Activated naive CD8-positive, alpha-beta T cell treated with anti-CD3 and anti-CD28 coated beads, Interleukin-2, amount 50 U/mL, for 16 hours (primary cell): ENCODE measurements around the gene C16orf74.

Source experiments
- DNase-seq: peaks from one replicate; pipeline ENCODE4 v3.0.0-alpha.2; 2020; ENCODE audit warnings: low read depth, low spot score

C16orf74 gene

GRCh38 chr16:85696781-85697180 is 54.1 kb downstream of the C16orf74 start:
- no peak for DNase-seq

DNA sequence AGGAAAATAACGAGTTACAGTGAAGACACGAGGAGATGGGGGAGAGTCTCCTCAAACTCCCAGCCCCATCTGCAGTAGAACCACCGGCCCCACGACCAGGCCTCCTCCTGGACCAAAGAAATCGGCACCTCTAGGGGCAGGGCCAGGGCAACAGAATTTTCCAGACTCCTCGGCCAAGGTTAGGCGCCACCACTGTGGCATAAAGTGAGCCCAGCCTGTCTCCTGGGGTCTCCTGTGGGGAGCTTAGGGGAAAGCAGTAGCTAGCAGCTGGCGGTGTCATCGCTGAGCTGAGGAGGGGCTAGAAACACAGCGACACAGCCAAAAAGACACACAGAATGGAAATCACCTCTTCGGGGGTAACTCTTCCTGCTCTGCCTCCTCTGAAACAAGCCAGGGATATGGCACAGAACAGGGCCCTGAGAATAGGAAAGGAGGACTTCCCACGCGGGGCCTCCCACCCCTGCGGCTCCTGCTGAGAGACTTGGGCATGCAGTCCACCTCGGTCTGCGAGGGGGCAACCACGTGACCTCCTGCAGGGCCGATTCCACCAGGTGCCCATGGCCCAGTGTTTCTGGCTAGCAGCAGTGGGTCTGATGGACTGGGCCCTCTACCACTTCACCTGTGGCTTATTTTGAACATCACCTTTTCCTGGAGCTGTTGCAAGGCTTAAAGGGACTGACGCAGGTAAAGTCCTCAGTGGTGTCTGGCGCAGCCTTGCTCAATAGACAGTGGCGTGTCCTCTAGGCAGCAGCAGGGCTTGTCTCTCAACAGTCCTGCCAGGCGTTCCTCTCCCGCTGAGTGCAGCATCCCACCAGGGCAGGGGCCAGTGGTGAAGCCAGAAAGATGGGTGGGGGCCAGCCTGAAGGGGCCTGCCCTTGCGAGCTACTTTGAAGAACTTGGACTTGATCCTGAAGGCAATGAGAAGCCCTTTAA is 55.4 kb downstream of the C16orf74 start:
- DNase-seq: no peak

DNA sequence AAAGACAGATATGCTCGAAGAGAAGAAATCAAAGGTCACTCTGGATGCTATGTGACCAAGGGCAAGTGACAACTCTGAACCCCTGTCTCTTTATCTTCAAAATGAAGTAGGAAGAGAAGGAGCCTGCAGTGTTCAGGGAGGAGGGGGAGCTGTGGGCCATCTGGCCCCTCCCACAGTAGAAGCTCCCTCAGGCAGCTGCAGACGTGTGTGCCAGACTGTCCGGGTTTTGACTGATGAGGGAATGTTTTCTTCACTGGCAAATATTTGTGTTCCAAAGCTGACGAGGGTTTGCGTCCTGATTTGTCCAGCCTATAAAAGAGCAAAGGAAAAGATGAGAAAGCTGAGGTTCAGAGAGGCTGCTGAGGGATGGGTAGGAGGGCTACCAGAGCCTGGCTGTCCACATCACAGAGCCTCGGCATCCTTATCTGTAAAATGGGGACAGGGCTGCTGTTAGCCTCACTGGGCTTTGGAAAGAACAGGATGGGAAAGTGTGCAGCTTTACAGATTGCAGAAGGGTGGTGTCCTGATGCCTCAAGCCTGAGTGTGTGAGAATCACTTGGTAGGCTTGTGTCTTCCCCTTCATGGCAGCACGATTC is 60.3 kb downstream of the C16orf74 start:
- DNase-seq: no peak

DNA sequence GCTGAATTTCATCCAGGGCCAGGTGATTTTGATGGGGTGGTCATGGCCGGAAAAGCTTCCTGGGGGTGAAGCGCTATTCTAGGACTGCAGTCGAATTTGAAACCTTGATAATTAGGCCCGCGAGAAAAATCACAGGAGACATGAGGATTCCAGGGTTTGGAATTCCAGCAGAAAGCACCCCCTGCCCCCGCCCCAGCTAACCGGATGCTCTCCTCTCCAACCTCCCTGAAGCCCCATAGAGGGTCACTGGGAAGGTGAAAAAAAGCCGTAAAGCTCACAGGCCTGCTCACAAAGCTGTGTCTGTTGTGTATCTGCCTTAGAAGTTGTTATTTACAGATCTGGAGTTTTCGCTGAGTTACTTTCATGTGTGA is 61.0 kb downstream of the C16orf74 start:
- DNase-seq: no peak

- DNase-seq: no peak
These were observed 61.5 kb downstream of the C16orf74 start for GRCh38 chr16:85689285-85689949.

DNA sequence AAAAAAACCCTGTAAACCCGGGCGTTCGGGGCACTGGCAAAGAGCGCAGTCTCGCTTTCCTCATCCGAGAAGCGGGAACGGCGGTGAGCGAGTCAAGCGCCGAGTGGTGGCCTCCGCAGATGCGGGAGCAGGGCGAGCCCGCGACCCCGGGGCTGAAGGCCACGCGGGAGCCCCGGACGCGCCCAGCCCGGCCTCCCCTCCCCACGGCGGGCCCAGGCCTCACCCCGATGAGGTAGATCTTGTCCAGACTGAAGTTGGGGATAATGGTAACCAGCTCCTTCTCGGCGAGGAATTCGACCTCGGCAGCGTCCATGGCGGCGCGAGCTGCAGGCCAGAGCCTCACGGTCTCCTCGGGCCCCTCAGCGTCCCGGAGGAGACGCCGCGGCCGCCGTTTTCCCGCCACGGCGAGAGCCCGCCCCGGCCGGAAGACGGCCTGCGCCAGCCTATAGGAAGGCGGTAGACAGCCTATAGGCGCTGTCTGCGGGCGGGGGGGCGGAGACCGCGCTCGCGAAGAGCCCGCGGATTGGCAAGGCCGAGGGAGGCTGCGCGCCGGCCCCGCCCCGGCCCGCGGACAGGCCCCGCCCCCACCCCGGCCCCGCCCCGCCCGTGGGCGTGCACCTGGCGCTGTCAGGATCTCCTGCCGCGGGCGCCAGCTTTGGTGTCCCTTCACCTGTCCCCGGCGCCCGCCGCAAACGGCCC is 62.2 kb downstream of the C16orf74 start, which contains the start of gene GINS2:
TSS of gene GINS2 (minus strand) at position 369 of the 699 bp plus-strand sequence. CDS start at position 313, 56 bp downstream.
- DNase-seq: peak; percentile 81

DNA sequence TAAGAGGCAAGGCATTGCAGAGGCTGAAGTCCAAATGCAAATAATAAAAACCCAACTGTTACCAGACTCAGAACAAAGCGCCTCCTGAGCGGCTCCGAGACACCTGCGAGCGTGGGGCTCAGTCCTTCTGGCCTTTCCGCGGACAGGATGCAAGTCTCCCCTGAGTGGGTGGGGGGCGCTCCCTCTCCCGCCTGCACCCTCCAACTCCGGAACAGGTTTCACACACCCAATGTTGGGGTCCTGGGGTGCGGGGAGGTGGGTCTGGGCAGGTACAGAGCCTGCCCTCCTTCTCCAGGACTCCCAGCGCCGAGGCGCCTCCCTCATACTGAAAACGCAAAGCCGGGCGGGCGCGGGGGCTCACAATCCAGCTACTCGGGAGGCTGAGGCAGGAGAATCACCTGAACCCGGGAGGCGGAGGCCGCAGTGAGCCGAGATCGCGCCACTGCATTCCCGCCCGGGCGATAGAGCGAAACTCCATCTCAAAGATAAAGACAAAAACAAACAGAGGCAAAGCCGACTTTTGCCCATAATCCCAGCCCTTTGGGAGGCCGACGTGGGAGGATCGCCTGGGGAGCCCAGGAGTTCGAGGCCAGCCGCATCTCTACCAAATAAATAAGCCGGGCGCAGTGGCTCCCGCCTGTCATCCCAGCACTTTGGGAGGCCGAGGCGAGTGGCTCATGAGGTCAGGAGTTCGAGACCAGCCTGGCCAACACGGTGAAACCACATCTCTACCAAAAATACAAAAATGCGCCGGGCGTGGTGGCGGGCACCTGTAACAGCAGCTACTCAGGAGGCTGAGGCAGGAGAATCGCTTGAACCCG is 63.0 kb downstream of the C16orf74 start:
- DNase-seq: no peak

- no peak for DNase-seq
These were observed 63.8 kb downstream of the C16orf74 start for GRCh38 chr16:85686912-85687591.

GRCh38 chr16:85685251-85685650 is 65.6 kb downstream of the C16orf74 start:
- no peak for DNase-seq

GRCh38 chr16:85683363-85683762 is 67.5 kb downstream of the C16orf74 start:
- DNase-seq: no peak

DNA sequence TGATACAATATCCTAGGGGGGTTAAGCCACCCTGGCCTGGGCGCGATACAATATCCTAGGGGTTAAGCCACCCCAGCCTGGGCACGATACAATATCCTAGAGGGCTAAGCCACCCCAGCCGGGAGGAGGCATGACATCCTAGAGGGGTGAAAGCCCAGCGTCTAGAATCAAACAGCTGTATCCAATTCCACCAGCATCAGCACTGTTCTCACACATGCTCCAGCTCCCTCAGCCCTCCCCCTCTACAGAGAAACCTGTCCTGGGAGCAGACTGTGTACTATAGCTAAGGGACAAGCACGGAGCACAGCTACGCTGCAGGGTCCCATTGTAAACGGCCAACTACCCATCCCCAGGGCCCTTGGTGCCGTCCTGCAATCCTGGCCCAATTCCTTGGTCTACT is 68.4 kb downstream of the C16orf74 start:
- no peak for DNase-seq

GRCh38 chr16:85681255-85681654 is 69.6 kb downstream of the C16orf74 start:
- no peak for DNase-seq

DNA sequence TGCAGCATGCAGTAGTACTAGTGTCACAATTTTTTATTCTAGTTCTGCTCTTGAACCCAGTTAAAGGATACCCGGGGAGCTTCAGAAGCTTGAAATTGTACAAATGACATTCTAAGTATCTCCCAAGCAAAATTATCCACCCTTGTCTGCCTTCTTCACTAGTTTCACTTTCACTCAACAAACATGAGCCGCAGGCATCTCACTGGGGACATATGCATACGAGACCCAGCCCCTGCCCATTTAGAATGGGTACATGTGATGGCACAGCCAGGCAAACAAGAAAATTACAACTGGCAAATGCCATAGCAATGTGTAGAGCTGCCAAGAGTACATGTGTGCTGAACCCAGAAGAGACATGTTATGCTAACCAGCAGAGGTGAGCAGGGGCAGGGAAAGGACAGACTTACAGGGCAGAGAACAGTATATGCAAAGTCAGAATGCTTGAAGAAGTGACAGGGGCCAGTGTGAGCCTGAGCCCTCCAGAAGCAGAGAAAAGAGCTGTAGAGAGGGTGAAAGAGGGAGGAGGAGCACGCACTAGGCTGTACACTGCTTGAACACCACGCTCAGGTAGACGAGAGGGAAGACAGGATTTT is 70.4 kb downstream of the C16orf74 start:
- DNase-seq: no peak

DNA sequence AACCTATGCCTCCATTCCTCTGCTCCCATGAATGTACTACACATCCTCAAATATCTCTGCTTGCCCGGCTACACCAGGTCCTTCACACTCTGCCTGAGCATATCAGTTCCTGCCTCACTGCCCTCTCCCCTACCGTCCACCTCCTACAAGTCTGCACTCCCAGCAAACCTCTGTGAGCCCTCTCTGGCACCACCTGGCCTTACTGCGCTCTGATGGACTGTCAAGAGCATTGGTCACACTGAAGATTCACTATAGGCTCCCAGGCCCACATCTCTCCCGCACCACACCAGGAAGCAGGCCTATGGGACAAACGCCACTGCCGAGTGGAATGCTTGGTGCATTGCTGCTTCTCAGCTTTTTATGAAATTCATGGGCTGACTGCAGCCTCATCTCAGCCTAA is 71.0 kb downstream of the C16orf74 start:
- DNase-seq: no peak

DNA sequence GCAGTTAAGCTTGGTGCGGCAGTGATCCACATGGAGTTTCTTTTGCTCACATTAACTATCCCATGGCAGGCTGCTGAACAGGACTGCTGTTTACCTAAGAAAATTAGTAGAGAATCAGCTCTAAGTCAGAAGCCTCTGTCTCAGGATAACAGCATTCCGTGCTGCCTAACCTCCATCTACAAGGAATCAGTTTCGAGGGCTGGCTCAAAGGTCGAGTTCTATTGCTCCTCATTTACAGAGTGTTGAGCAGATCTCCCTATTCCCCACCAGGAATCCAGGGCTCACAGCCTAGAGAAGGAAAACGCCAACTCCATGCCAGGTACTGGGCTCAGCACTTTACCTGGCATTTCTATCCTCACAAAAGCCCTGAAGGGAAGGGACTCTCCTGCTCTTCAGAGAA is 72.1 kb downstream of the C16orf74 start:
- DNase-seq: no peak

GRCh38 chr16:85678016-85678415 is 72.9 kb downstream of the C16orf74 start:
- DNase-seq: no peak

- DNase-seq: no peak
These were observed 73.4 kb downstream of the C16orf74 start for GRCh38 chr16:85677383-85677967.

GRCh38 chr16:85676466-85676865 is 74.4 kb downstream of the C16orf74 start:
- no peak for DNase-seq

GRCh38 chr16:85675251-85675874 is 75.5 kb downstream of the C16orf74 start:
- DNase-seq: no peak
